Keratinocyte (primary cell): ENCODE data around the gene PCDH9.

Experiments
- EZH2 ChIP-seq: IDR thresholded peaks from one replicate; pipeline ENCODE4 v1.6.1; 2012; ENCODE audit warnings: inconsistent platforms, mild to moderate bottlenecking, low read length, moderate library complexity
- TF ChIP-seq, protein P1 (sequence below), 3 experiments: IDR thresholded peaks in 1 of 3; conservative IDR thresholded peaks in 1 of 3; optimal IDR thresholded peaks in 1 of 3; 2 replicates in 2 of 3; 3 replicates in 1 of 3; pipeline versions ENCODE3 to v1.5.1; 2011; ENCODE audit warnings: low read length in 3 of 3, mild to moderate bottlenecking in 3 of 3, moderate library complexity in 2 of 3, control low read depth in 1 of 3, inconsistent platforms in 1 of 3; ENCODE audit not compliant: insufficient read depth in 2 of 3; ENCODE audit errors: extremely low read depth in 1 of 3

DNA sequence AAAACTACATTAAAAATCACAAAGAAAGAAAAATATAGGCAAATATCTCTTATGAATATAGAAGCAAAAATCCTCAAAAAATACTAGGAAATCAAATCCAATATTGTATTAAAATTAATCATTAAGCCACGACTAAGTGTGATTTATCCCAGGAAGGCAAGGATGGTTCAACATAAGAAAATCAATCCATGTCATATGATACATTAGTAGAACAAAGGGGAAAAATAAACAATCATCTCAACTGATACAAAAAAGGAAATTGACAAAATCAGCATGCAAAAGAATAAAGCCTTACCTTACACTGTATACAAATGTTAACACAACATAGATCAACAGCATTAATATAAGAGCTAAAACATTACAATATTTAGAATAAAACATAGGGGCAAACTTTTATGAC is 933.3 kb downstream of the PCDH9 start:
- no peak for TF ChIP-seq EZH2
- TF ChIP-seq, protein P1, sequence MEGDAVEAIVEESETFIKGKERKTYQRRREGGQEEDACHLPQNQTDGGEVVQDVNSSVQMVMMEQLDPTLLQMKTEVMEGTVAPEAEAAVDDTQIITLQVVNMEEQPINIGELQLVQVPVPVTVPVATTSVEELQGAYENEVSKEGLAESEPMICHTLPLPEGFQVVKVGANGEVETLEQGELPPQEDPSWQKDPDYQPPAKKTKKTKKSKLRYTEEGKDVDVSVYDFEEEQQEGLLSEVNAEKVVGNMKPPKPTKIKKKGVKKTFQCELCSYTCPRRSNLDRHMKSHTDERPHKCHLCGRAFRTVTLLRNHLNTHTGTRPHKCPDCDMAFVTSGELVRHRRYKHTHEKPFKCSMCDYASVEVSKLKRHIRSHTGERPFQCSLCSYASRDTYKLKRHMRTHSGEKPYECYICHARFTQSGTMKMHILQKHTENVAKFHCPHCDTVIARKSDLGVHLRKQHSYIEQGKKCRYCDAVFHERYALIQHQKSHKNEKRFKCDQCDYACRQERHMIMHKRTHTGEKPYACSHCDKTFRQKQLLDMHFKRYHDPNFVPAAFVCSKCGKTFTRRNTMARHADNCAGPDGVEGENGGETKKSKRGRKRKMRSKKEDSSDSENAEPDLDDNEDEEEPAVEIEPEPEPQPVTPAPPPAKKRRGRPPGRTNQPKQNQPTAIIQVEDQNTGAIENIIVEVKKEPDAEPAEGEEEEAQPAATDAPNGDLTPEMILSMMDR (optimal IDR thresholded peaks at IDR 0.05 in 1 of 3, IDR thresholded peaks at IDR 0.05 in 1 of 3, conservative IDR thresholded peaks at IDR 0.05 in 1 of 3; ENCODE audit: extremely low read depth in 1 of 3, insufficient read depth in 2 of 3, low read length in 3 of 3), result no peak
